A549 (cell line): Measurements from ENCODE around the gene SCRT2. TPM values are rescaled to one million over a fixed set of nuclear protein-coding genes. Genes with fewer than 3 reads are reported as not detected.

Experiments
- ATAC-seq, 2 experiments: fragments of 200-7000 bp in 1 of 2; fragments of >200 bp in 1 of 2; cut with Nextera tagmentation in 1 of 2; cut with Tn5 transposase in 1 of 2; 3 replicates each; pipeline versions ENCODE4 v1.8.0 to v1.9.1; 2018 to 2020; ENCODE audit warnings: mild to moderate bottlenecking in 1 of 2, moderate library complexity in 1 of 2
- CTCF ChIA-PET: fragments of 300-600 bp; sonication (Branson Sonifier 250); formaldehyde crosslinking; extraction: SDS; loops from one replicate; lab custom pipeline; 2021; ENCODE audit warnings: antibody characterized with exemption, inconsistent platforms; lab: Yijun Ruan, JAX
- POLR2A ChIA-PET: fragments of 350-600 bp; formaldehyde crosslinking; extraction: SDS; loops from one replicate; lab custom pipeline; 2021; ENCODE audit warnings: antibody characterized with exemption, inconsistent platforms; lab: Yijun Ruan, JAX
- DNase-seq, 2 experiments: peaks; one replicate each; pipeline versions ENCODE4 v3.0.0 to v3.0.0-alpha.2; 2011 to 2016; ENCODE audit warnings: low read depth in 1 of 2, low spot score in 1 of 2
- FAIRE-seq: peaks from 2 replicates; lab custom pipeline; 2011; peaks lifted over from hg19 to GRCh38; lab: Jason Lieb, UNC
- H3K27ac ChIP-seq, 2 experiments: fragments of >200 bp; sonication (Bioruptor Twin); formaldehyde crosslinking; 3 replicates each; pipeline ENCODE4 v1.5.1; 2016 to 2017
- H3K4me1 ChIP-seq: fragments of >200 bp; sonication (Bioruptor Twin); formaldehyde crosslinking; 3 replicates; pipeline ENCODE4 v1.6.1; 2016
- H3K4me2 ChIP-seq: fragments of >200 bp; sonication (Bioruptor Twin); formaldehyde crosslinking; 3 replicates; pipeline ENCODE4 v1.6.1; 2016
- H3K4me3 ChIP-seq: fragments of >200 bp; sonication (Bioruptor Twin); formaldehyde crosslinking; 3 replicates; pipeline ENCODE4 v1.5.1; 2016
- H3K9me3 ChIP-seq: fragments of >200 bp; sonication (Bioruptor Twin); formaldehyde crosslinking; 3 replicates; pipeline ENCODE4 v1.6.1; 2016
- CTCF ChIP-seq: fragments of >200 bp; sonication (Bioruptor Twin); formaldehyde crosslinking; IDR thresholded peaks from 3 replicates; pipeline ENCODE4 v1.5.1; 2016
- FOXS1 ChIP-seq: fragments of 250-450 bp; sonication (Bioruptor Pico); IDR thresholded peaks from 2 replicates; pipeline ENCODE4 v1.5.0; 2020; ENCODE audit warnings: mild to moderate bottlenecking, moderate library complexity
- HES2 ChIP-seq: fragments of >200 bp; sonication (Bioruptor Twin); formaldehyde crosslinking; IDR thresholded peaks from 2 replicates; pipeline ENCODE4 v1.6.1; 2016
- HOXB13 ChIP-seq: fragments of 250-450 bp; sonication (Bioruptor Pico); IDR thresholded peaks from 2 replicates; pipeline ENCODE4 v1.5.0; 2020; ENCODE audit warnings: low read depth, mild to moderate bottlenecking, moderate library complexity
- MAX ChIP-seq: IDR thresholded peaks from 2 replicates; pipeline ENCODE4 v1.6.1; 2012
- MAZ ChIP-seq: fragments of 150-350 bp; IDR thresholded peaks from 2 replicates; pipeline ENCODE4 v1.6.1; 2014; ENCODE audit warnings: antibody characterized with exemption, low read depth, low read length, borderline replicate concordance
- PBX3 ChIP-seq: IDR thresholded peaks from 2 replicates; pipeline ENCODE4 v1.6.1; 2012
- RNF2 ChIP-seq: fragments of 200-600 bp; sonication (generic); IDR thresholded peaks from 2 replicates; pipeline ENCODE4 v1.6.1; 2016; ENCODE audit warnings: low read depth, mild to moderate bottlenecking, antibody characterized with exemption, moderate library complexity, borderline replicate concordance
- SMC3 ChIP-seq: fragments of >200 bp; sonication (Bioruptor Twin); formaldehyde crosslinking; IDR thresholded peaks from 3 replicates; pipeline ENCODE4 v1.6.1; 2018; ENCODE audit warnings: inconsistent platforms
- ZFP36 ChIP-seq: fragments of 450-650 bp; IDR thresholded peaks from 2 replicates; pipeline ENCODE4 v1.6.1; 2014; ENCODE audit warnings: borderline replicate concordance; ENCODE audit not compliant: partially characterized antibody
- ZSCAN20 ChIP-seq: fragments of 250-450 bp; sonication (Bioruptor Pico); IDR thresholded peaks from 2 replicates; pipeline ENCODE4 v1.8.0; 2022; ENCODE audit warnings: mild to moderate bottlenecking, moderate library complexity
- WGBS: methylation state at CpG from one replicate; pipeline ENCODE4 v1.1.6; 2017; ENCODE audit errors: missing lambda C conversion rate; 5-methylcytosine and 5-hydroxymethylcytosine counted together
- polyA plus RNA-seq, 4 experiments: library from polyadenylated mRNA; depleted of rRNA in 3 of 4; stranded (reverse); fragments of >200 nt; fragmentation: RNase III in 1 of 4; extraction: RNeasy Plus Mini Kit Qiagen cat#74134 plus additional on column Dnase treatment in 1 of 4; gene quantifications; 2 replicates in 3 of 4; 3 replicates in 1 of 4; pipeline ENCODE4 v1.2.3, GENCODE V29; 2011 to 2017

SCRT2 gene
- polyA plus RNA-seq, 2 of the 4 experiments (the other 2 are of a cell fraction): not detected

GRCh38 chr20:611843-612185 lies 63.8 kb downstream of the SCRT2 start:
- TF ChIP-seq RNF2: no peak
- TF ChIP-seq MAZ: no peak
- no peak for TF ChIP-seq FOXS1
- TF ChIP-seq ZSCAN20 (CRISPR knock-in tag): no peak
- TF ChIP-seq PBX3: no peak
- no peak for TF ChIP-seq MAX
- no peak for TF ChIP-seq HOXB13
- no peak for TF ChIP-seq ZFP36
- no peak for TF ChIP-seq HES2
- no peak for TF ChIP-seq CTCF
- TF ChIP-seq SMC3: no peak
- DNase-seq (no peak), FAIRE-seq (no peak), ATAC-seq (no peak)
- no peak overlapping the region for H3K27ac ChIP-seq
- H3K4me2 ChIP-seq: no peak overlapping the region
- no peak overlapping the region for H3K4me3 ChIP-seq
- POLR2A ChIA-PET: no interaction called here
- CTCF ChIA-PET: interaction anchor here (0.8 to 2.4 kb wide), 8 partner anchors 13 to 204 kb away, joined by 3 to 9 read pairs (median 3); no protein-coding TSS in a partner anchor
- no peaks in the 10 kb centered on the region for H3K4me1 ChIP-seq
- WGBS: 72% methylated on average over 8 of the region's 8 CpGs
- H3K9me3 ChIP-seq: no peaks in the 10 kb centered on the region

Other genes with a start within 250 kb of the SCRT2 start
- 43.4 and 53.9 TPM in 2 replicates for gene TBC1D20, start 213.3 kb downstream of the SCRT2 start, polyA plus RNA-seq (2011; rRNA removed)
- 24.5 to 28.0 TPM (median 27.7 TPM) in 3 replicates for gene TBC1D20, start 213.3 kb downstream of the SCRT2 start, polyA plus RNA-seq (2017; fragmentation: RNase III; extraction: RNeasy Plus Mini Kit Qiagen cat#74134 plus additional on column Dnase treatment)
- gene CSNK2A1, start 132.0 kb downstream of the SCRT2 start, polyA plus RNA-seq (2011; rRNA removed): 231 and 306 TPM in 2 replicates
- gene CSNK2A1, start 132.0 kb downstream of the SCRT2 start, polyA plus RNA-seq (2017; fragmentation: RNase III; extraction: RNeasy Plus Mini Kit Qiagen cat#74134 plus additional on column Dnase treatment): 155 to 157 TPM (median 156 TPM) in 3 replicates
- gene TCF15, start 65.5 kb downstream of the SCRT2 start, polyA plus RNA-seq (2011; rRNA removed): not detected in 2 replicates
- gene TCF15, start 65.5 kb downstream of the SCRT2 start, polyA plus RNA-seq (2017; fragmentation: RNase III; extraction: RNeasy Plus Mini Kit Qiagen cat#74134 plus additional on column Dnase treatment): not detected in 3 replicates
- 262 and 302 TPM in 2 replicates for gene SRXN1, start 22.6 kb downstream of the SCRT2 start, polyA plus RNA-seq (2011; rRNA removed)
- 170 to 213 TPM (median 183 TPM) in 3 replicates for gene SRXN1, start 22.6 kb downstream of the SCRT2 start, polyA plus RNA-seq (2017; fragmentation: RNase III; extraction: RNeasy Plus Mini Kit Qiagen cat#74134 plus additional on column Dnase treatment)
- gene SLC52A3, start 92.7 kb upstream of the SCRT2 start, polyA plus RNA-seq (2011; rRNA removed): 0.63 and 0.95 TPM in 2 replicates
- gene SLC52A3, start 92.7 kb upstream of the SCRT2 start, polyA plus RNA-seq (2017; fragmentation: RNase III; extraction: RNeasy Plus Mini Kit Qiagen cat#74134 plus additional on column Dnase treatment): 0.50 to 0.69 TPM (median 0.56 TPM) in 3 replicates
- gene FAM110A, start 157.9 kb upstream of the SCRT2 start, polyA plus RNA-seq (2011; rRNA removed): 3.1 TPM in 2 replicates
- gene FAM110A, start 157.9 kb upstream of the SCRT2 start, polyA plus RNA-seq (2017; fragmentation: RNase III; extraction: RNeasy Plus Mini Kit Qiagen cat#74134 plus additional on column Dnase treatment): 3.6 to 4.4 TPM (median 4.1 TPM) in 3 replicates
- 0.03 TPM in 1 of 2 replicates, not detected in the other for gene ANGPT4, start 240.5 kb upstream of the SCRT2 start, polyA plus RNA-seq (2011; rRNA removed)
- 0.03 to 0.04 TPM (median 0.03 TPM) in 3 replicates for gene ANGPT4, start 240.5 kb upstream of the SCRT2 start, polyA plus RNA-seq (2017; fragmentation: RNase III; extraction: RNeasy Plus Mini Kit Qiagen cat#74134 plus additional on column Dnase treatment)